Forelimb muscle (tissue), 1 donor: Measurements from ENCODE around the gene SVEP1. TPM values are rescaled to one million over a fixed set of nuclear protein-coding genes. Genes with fewer than 3 reads are reported as not detected.
"Not testable (repeated sequence)": the region's sequence is repeated elsewhere in the genome, so short reads cannot be mapped to it uniquely, and the experiment has no call there.

Source experiments
- DNase-seq: peaks from one replicate; pipeline ENCODE4 v3.0.0-alpha.2; 2013; ENCODE audit warnings: low read depth
- polyA plus RNA-seq: library from polyadenylated mRNA; unstranded; fragments of 120-200 nt; gene quantifications from one replicate; pipeline ENCODE4 v1.2.1, GENCODE V29; 2013; ENCODE audit not compliant: insufficient read length

Gene SVEP1
- polyA plus RNA-seq, result 16.9 TPM

GRCh38 chr9:110579034-110579861 lies at the start of gene SVEP1:
Gene SVEP1 (minus strand): TSS chr9:110579741. CDS start chr9:110579543, 198 bp downstream.
- no peak for DNase-seq

- no peak for DNase-seq
Observed at GRCh38 chr9:110626101-110626829, 46.7 kb upstream of the SVEP1 start.

GRCh38 chr9:110623462-110624025 lies 44.0 kb upstream of the SVEP1 start:
- peak; percentile 44 for DNase-seq

DNA sequence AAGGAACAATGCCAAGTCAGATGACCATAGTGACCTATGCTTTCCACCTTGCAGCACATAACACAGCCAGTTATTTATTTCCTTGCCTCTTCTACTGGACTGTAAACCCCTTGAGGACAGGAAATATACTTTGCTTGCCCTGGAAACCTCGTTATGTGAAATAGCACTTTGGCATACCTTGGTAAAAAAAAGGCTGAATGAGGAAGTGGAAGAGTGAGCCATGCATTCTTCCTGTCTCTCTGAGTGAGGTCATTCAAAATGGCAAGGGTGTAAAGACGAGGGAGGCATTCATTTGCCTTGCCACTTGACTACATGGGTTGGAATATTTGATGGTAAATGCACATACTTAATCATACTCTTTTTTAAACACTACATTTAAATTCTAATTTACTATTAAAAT lies 42.8 kb upstream of the SVEP1 start:
- no peak for DNase-seq

DNA sequence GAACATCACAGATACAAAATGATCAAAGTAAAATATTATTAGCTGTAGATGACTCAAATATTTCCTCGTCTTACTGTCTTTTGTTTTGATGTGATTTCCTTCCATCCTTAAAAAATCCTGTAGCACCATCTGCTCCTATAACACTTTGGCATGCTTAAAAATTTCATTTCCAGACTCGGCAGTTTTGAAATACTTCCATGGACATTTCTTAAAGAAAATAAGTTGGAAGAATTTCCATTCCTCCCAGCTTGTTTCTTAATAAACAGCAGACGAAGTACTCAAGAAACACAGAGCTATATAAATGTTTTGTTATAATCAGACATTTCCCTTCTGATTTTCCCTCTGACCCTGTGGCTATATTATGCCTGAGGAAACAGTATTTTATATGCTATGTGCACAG lies 41.2 kb upstream of the SVEP1 start:
- peak; percentile 82 for DNase-seq

GRCh38 chr9:110619831-110620230 lies 40.3 kb upstream of the SVEP1 start:
- DNase-seq, result no peak

GRCh38 chr9:110615498-110615897 lies 36.0 kb upstream of the SVEP1 start:
- DNase-seq, result no peak

- not testable (repeated sequence) for DNase-seq
Observed at GRCh38 chr9:110614576-110614975, 35.0 kb upstream of the SVEP1 start.

DNA sequence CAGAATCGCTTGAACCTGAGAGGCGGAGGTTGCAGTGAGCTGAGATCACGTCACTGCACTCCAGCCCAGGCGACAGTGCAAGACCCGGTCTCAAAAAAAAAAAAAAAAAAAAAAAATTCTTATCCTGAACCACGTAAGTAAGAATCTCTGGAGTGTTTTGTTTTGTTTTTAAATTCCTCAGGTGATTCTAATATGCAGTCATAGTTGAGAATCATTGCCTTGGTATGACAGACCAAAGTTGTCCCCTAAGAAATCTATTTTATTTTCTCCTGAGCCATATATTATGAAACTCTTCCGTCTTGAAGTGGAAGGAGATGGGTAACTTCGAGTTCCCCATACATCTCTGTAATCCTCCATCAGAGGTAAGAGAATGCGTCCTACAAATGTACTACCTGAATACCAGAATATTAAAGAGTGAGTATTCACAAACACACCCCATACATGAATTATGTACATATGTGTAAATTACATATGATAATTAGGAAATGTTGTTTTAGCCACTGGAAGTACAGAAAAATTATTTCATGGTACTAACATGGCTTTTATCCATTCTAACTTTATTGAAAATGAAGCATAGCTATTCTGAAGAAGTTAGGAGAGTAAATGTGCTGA lies 26.7 kb upstream of the SVEP1 start:
- no peak for DNase-seq

DNA sequence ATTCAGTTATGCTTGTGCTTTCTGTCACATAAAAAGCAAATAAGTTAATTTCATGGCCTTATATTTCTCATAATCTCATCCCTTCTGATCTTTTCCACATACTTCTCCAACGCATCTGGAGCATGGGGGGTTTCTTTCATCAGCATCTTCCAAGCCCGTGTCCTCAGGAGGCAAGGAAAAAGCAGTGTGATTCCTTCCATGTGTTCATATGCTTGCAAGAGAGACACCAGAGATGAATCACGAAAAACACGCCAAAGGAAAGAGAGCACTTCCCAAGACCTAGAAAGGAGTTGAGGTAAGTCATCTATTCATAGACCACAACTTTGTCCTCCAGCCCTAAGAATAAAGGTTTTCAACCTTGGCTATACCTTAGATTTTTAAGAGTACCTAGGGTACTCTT lies 26.0 kb upstream of the SVEP1 start:
- no peak for DNase-seq

DNA sequence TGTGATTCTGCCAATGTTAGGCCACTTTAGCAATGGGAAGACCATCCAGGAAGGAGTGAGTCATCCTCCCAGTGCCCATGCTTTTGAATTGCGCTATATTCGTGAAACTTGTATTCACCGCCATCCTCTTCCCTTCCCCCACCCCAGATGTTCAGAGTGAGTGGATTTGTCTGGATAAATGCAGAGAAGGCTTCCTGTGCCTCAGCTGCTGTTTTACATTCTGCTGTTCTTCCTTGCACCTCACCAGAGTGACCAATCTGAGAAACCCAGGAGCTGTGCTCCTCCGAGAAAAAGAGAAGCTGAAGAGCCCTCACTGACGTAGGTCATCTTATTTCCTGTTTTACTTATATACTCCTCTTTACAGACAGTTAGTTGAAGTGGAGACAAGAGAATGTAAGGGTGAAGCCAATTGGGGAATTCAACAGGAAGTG lies 24.6 kb upstream of the SVEP1 start:
- no peak for DNase-seq

GRCh38 chr9:110602281-110602680 lies 22.7 kb upstream of the SVEP1 start:
- no peak for DNase-seq

- DNase-seq, result no peak
Observed at GRCh38 chr9:110601098-110601497, 21.6 kb upstream of the SVEP1 start.

- no peak for DNase-seq
Observed at GRCh38 chr9:110599468-110599867, 19.9 kb upstream of the SVEP1 start.

- DNase-seq, result no peak
Observed at GRCh38 chr9:110592044-110592830, 12.7 kb upstream of the SVEP1 start.

GRCh38 chr9:110591526-110591925 lies 12.0 kb upstream of the SVEP1 start:
- no peak for DNase-seq

GRCh38 chr9:110590816-110591215 lies 11.3 kb upstream of the SVEP1 start:
- no peak for DNase-seq

DNA sequence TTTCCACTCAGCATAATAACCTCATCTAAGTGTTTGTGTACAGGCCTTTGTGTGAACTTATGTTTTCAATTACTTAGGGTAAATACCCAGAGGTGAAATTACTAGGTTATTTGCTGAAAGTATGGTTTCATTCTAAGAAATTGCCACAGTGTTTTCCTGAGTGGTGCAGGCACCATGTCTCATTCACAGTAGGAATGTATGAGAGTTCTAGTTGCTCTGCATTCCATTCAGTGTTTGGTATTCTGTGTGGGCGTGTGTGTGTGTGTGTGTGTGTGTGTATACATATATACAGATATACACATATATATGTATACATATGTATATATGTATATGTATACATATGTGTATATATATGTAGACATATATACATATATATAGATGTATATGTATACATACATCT lies 8.8 kb upstream of the SVEP1 start:
- no peak for DNase-seq

GRCh38 chr9:110583237-110583636 lies 3.7 kb upstream of the SVEP1 start:
- no peak for DNase-seq

GRCh38 chr9:110582156-110582555 lies 2.6 kb upstream of the SVEP1 start:
- no peak for DNase-seq

DNA sequence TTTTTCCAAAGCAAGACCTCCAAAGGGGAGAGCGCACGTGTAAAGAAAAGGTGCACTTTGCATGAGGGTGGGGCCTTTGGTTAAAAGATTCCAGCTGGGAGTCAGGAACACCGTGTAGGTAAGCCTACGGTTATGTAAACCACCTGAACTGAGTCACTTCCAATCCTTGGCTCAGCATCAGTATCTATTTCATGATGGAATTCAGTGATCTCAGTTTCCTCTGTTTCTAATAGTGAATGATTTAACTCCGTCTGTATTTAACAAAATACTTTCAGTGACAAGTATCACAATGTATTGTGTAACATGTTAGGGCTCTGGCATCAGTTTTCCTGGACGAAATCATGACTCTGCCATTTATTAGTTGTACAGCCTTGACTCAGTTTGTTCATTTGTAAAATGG lies 1.3 kb upstream of the SVEP1 start:
- no peak for DNase-seq

DNA sequence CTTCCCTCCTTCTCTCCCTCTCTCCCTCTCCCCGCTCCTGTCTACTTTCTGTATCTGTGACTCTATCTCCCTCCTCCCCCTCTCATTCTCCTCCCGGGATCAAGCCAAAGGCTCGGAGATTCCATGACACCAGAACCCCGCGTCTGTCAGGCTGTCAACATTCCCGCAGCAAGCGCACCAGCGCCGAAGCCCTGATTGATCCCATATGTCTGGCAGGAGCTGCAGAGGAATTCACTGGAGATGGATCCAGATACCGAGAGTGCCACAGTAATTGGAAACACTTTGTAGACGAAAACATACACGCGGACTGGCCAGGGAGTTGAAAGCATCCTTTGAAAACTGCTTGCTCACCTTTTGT lies 300 bp upstream of the SVEP1 start:
- DNase-seq, result no peak
